Activated CD4-positive, CD25-positive, alpha-beta regulatory T cell treated with anti-CD3 and anti-CD28 coated beads, Interleukin-2, amount 50 U/mL, for 72 hours (primary cell): ENCODE data around the gene CYTH4.
"Not testable (repeated sequence)": the region's sequence is repeated elsewhere in the genome, so short reads cannot be mapped to it uniquely, and the experiment has no call there.

ENCODE experiments used
- DNase-seq: peaks from one replicate; pipeline ENCODE4 v3.0.0; 2021

Gene CYTH4

GRCh38 chr22:37249986-37250385, 32.3 kb upstream of the CYTH4 start:
- DNase-seq = no peak

GRCh38 chr22:37251836-37252235, 30.5 kb upstream of the CYTH4 start:
- DNase-seq = not testable (repeated sequence)

GRCh38 chr22:37253126-37253660, 29.1 kb upstream of the CYTH4 start:
- peak; percentile 7 for DNase-seq

- no peak for DNase-seq
Measured at GRCh38 chr22:37254209-37254866, 28.0 kb upstream of the CYTH4 start.

- no peak for DNase-seq
Measured at GRCh38 chr22:37254867-37255233, 27.5 kb upstream of the CYTH4 start.

- DNase-seq = no peak
Measured at GRCh38 chr22:37255558-37256006, 26.7 kb upstream of the CYTH4 start.

GRCh38 chr22:37256075-37256726, 26.1 kb upstream of the CYTH4 start:
- DNase-seq = no peak

GRCh38 chr22:37258005-37258752, 24.1 kb upstream of the CYTH4 start:
- DNase-seq = no peak

- no peak for DNase-seq
Measured at GRCh38 chr22:37258753-37259401, 23.4 kb upstream of the CYTH4 start.

- DNase-seq = peak; percentile 36
Measured at GRCh38 chr22:37259540-37260029, 22.7 kb upstream of the CYTH4 start.

- peak; percentile 28 for DNase-seq
Measured at GRCh38 chr22:37260155-37260795, 22.0 kb upstream of the CYTH4 start.

GRCh38 chr22:37260901-37261336, 21.4 kb upstream of the CYTH4 start:
- DNase-seq = peak; percentile 65

- DNase-seq = no peak
Measured at GRCh38 chr22:37262346-37262745, 20.0 kb upstream of the CYTH4 start.

GRCh38 chr22:37263966-37264887, 18.1 kb upstream of the CYTH4 start:
- peak; percentile 23 for DNase-seq

GRCh38 chr22:37266581-37267134, 15.7 kb upstream of the CYTH4 start:
- DNase-seq = no peak

- DNase-seq = peak; percentile 85
Measured at GRCh38 chr22:37267135-37267587, 15.1 kb upstream of the CYTH4 start.

GRCh38 chr22:37267661-37268413, 14.5 kb upstream of the CYTH4 start:
- DNase-seq = no peak

GRCh38 chr22:37269936-37270678, 12.2 kb upstream of the CYTH4 start:
- DNase-seq = no peak
